Kidney tubule cell (primary cell): Measurements from ENCODE around the gene KLHL3.
"Not testable (repeated sequence)": the region's sequence is repeated elsewhere in the genome, so short reads cannot be mapped to it uniquely, and the experiment has no call there.

Source experiments
- DNase-seq: peaks from one replicate; pipeline ENCODE4 v3.0.0-alpha.2; 2018; ENCODE audit warnings: low spot score

Gene KLHL3, protein sequence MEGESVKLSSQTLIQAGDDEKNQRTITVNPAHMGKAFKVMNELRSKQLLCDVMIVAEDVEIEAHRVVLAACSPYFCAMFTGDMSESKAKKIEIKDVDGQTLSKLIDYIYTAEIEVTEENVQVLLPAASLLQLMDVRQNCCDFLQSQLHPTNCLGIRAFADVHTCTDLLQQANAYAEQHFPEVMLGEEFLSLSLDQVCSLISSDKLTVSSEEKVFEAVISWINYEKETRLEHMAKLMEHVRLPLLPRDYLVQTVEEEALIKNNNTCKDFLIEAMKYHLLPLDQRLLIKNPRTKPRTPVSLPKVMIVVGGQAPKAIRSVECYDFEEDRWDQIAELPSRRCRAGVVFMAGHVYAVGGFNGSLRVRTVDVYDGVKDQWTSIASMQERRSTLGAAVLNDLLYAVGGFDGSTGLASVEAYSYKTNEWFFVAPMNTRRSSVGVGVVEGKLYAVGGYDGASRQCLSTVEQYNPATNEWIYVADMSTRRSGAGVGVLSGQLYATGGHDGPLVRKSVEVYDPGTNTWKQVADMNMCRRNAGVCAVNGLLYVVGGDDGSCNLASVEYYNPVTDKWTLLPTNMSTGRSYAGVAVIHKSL

GRCh38 chr5:137735555-137736284 is at the start of gene KLHL3:
Gene KLHL3, minus strand, starts transcription at chr5:137736089. Its CDS starts 443 bp downstream, at chr5:137735646.
- peak; percentile 75 for DNase-seq

DNA sequence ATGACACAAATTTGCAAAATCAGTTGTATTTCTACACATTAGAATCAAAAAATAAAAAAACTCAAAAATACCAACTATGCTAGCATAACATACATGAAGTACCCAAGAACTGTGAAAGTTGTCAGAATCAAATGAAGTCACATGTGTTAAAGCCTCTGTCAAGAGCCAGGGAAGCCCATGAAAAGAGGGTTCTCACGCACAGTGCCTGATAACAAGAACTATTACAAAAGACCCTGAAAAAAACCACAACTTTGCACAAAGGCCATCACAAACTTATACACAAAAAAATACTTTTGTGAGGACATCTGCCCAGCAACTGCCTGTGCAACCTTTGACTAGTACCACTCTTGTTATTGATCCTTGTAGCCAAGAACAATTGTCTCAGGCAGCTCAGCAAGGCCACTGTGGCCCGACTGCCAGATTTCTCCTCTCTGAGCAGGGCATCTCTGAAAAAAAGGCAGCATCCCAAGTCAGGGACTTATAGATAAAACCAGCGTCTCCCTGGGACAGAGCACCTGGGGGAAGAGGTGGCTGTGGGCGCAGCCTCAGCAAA is 47.2 kb upstream of the KLHL3 start:
- DNase-seq = no peak

- DNase-seq = no peak
Measured at GRCh38 chr5:137782055-137782454, 46.2 kb upstream of the KLHL3 start.

DNA sequence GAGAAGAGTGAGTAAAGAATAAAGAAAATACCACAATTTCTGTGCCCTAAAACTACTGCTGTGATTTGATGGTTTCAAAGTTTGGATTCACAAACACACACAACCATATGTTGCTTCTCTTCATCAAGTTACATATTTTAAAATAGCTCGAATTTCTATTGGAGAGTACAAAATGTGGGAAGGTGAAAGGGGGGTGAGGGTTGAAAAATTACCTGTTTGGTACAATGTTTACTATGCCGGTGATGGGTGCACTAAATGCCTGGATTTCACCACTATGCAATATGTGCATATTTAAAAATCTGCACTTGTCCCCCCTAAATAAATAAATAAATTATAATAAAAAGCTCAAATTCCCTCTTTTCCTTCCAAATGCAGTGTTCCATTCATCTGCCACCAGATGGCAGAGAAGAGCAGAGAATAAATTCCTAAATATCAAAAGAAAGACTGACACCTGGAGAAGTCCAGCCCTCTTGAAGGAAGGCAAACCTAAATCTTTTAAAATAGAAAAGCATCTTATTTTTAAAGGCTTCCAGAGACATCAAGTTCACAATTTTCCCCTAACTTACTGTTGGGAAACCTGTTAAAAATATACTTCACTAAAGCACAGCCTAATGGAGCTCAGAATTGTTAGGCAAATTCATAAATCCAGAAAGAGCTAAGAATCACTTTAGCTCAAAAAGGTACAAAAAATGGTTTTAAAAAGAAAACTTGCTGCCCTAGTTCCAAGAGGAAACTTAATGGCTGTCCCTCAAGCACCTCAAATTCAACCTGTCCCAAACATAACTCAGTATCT is 43.1 kb upstream of the KLHL3 start:
- peak; percentile 58 for DNase-seq

- not testable (repeated sequence) for DNase-seq
Measured at GRCh38 chr5:137767937-137768336, 32.0 kb upstream of the KLHL3 start.

GRCh38 chr5:137761566-137761965 is 25.7 kb upstream of the KLHL3 start:
- DNase-seq = no peak

DNA sequence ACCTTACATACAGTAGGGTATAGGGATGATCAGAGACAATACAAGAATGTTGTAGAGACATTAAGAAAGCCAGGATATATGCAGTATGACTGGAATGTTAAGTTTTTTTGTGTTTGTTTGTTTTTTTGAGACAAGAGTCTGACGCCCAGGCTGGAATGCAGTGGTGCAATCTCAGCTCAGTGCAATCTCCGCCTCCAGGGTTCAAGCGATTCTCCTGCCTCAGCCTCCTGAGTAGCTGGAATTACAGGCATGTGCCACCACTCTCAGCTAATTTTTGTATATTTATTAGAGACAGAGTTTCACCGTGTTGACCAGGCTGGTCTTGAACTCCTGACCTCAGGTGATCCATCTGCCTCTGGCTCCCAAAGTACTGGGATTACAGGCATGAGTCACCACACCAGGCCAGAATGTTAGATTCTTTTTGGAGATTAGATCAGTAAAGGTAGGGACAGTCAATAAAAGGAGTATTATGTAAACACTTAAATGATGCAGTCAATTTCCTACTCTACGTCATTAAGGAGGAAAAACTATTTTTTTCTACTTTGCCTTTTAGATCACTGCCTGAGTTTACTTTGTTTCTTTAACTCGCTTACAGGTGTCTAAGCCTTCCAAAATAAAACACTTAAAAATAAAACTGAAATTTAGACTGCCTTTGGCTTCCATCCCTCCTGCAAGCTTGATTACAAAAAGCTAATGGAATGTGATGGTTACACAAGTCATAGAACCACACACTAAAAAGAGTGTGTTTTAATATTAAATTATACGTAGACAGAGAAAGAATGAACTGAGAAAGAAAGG is 25.0 kb upstream of the KLHL3 start:
- no peak for DNase-seq

GRCh38 chr5:137760294-137760693 is 24.4 kb upstream of the KLHL3 start:
- DNase-seq = no peak

DNA sequence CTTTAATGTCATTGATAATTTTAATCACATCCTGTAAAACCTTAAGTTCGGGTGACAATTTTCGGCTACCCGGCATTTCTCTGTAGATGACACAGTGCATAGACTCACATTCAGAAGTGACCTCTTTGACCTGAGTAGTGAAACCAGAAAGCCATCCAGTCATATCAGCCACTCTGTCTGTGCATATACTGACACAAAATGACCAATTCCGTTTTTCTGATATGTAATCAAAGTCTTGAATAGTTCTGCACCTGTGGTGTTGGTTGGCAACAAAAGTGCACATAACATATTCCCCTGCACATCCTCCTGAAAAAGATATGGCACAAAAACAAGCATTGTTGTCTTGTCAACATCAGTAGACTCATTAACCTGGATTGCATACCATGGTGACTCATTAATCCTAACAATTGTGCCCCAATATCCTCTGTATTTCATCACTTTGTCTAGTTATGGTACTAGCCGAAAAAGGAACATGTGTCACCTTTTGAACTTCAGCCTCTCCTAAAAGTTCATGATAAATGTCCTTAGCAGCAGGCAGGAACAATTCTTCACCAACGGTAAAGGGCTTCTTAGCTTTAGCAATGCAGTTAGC is 22.9 kb upstream of the KLHL3 start:
- peak; percentile 19 for DNase-seq

GRCh38 chr5:137758121-137758520 is 22.2 kb upstream of the KLHL3 start:
- DNase-seq = no peak

DNA sequence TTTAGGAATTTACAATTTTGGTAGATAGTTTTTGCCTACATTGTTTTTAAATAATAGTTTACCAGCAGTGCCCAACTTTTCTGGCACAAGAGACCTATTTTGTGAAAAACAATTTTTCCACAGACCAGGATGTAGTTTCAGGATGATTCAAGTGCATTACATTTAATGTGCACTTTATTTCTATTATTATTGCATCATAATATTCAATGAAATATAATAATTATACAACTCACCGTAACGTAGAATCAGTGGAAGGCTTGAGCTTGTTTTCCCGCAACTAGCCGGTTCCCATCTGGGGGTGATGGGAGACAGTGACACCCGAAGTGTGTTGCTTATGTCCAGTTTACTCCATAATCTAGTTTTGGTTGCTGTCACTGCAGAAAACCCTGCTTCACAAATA is 21.7 kb upstream of the KLHL3 start:
- DNase-seq = no peak

DNA sequence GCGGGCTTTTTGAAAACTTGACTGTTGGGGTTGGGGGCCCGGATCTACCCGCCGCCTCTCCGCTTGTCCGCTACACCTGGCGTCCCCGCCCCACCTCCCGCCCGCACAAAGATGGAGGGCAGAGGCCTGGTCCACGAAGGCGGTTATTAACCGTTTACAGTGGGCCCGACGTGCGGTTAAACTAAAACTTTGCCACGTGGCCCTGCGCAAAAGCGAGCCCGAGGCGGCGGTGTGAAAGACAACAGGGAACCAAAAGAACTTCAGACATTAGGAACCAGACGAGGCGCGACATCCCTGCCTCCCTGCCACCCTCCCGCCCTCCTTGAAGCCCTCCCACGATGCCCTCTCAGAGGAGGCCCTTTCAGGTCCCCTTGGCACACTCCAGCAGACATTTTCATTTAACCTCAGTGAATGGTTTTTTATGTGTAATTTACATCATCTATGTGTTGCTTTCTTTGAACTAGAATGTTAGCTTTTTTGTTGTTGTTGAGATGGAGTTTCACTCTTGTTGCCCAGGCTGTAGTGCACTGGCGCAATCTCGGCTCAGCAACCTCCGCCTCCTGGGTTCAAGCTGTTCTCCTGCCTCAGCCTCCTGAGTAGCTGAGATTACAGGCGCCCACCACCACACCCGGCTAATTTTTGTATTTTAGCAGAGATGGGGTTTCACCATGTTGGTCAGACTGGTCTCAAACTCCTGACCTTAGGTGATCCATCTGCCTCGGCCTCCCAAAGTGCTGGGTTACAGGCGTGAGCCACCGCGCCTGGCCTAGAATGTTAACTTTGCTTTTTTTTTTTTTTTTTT is 19.3 kb upstream of the KLHL3 start:
- no peak for DNase-seq

GRCh38 chr5:137754188-137754960 is 18.5 kb upstream of the KLHL3 start, which contains the start of gene HNRNPA0:
Gene HNRNPA0, minus strand, starts transcription at chr5:137754363. Its CDS starts 297 bp downstream, at chr5:137754066.
- DNase-seq = peak; percentile 98

- DNase-seq = no peak
Measured at GRCh38 chr5:137753691-137754187, 17.9 kb upstream of the KLHL3 start.

DNA sequence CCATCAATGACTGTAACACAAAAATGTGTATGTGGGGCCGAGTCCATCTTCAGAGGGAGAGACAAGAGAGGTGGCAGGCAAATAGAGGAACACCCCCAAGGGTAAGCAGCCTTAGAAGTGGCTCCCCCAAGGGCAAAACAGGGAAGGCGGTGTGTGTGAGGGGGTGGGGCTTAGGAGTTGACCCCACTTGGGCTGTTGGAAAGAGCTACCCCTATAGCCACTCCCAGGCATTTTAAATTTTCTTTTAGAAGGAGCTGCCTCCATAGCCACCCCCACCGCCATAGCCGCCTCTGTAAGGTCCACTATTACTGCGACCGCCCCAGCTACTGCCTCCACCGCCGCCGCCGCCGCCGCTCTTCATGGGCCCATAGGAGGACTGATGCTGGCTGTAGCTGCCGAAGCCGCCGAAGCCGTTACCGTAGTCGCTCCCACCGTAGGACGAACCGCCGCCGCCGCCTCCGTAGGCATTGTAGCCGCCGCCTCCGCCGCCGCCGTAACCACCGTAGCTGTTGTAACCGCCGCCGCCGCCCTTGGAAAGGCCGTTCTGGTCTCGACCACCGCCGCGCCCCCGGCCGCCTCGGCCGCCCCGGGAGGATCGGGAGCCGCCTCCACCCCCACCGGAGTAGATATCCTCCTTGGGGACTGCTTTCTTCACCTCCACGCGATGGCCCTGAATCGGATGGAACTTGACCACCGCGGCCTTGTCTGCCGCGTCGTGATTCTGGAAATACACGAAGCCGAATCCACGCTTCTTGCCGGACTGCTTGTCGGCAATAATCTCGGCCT is 17.2 kb upstream of the KLHL3 start:
- peak; percentile 17 for DNase-seq

DNA sequence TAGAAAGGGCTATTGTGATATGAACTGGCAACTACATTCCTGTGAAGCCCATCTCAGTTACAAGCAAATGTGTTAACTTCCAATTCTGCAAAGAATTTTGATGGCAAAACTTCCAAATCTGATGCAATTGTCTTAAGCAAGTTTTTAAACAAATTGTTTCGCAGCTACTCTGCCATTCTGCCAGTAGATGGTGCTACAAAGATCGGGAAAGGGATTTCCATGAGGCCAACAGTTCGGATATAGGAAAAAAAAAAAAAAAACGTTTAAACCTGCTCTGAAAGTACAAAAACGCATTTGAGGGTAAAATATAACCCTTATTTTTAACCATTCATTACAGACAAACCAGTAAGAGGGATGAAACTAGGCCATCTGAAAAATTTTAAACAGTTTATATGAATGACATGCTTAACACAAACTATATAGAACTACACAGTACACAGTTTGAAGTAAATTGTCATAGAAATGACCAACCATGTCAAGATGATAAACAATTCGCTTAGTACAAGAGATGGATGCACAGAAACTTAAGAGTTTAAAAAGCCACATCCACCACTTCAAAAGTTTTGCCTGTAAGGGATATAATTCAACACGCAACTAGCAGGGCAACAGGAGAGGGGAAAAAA is 16.1 kb upstream of the KLHL3 start:
- DNase-seq = peak; percentile 66

DNA sequence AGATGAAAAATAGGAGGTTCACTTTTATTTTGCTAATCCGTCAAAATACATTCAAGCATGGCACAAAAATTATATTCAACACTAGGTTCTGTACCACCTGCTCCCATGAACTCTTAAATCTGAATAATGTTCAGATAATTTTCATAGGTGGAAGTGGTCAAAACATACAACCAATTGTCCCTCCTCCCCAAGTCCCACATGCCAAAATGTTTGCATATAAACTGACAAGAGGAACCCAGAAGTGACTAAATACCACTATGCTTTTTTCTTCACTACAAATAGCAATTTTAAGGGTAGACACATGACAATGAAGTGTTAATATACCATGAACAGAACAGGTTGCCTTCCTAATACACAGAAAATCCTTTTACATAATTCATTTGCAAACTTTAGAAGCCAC is 14.5 kb upstream of the KLHL3 start:
- no peak for DNase-seq
